GM23338 (cell line): Measurements from ENCODE around the gene FBXO45.

Experiments
- CREB1 ChIP-seq: fragments of 250-450 bp; sonication (Bioruptor Pico); IDR thresholded peaks from 2 replicates; pipeline ENCODE4 v1.5.0; 2020; ENCODE audit warnings: low read depth, mild to moderate bottlenecking, moderate library complexity
- EZH2 ChIP-seq: fragments of 200-600 bp; sonication (generic); IDR thresholded peaks from one replicate; pipeline ENCODE4 v1.8.0; 2017; ENCODE audit warnings: antibody characterized with exemption, mild to moderate bottlenecking, low read depth; ENCODE audit not compliant: unreplicated experiment
- EZH2phosphoT487 ChIP-seq: fragments of 200-600 bp; sonication (generic); IDR thresholded peaks from one replicate; pipeline ENCODE4 v1.8.1; 2018; ENCODE audit warnings: antibody characterized with exemption; ENCODE audit not compliant: unreplicated experiment
- JUNB ChIP-seq: IDR thresholded peaks from one replicate; pipeline ENCODE4 v1.6.1; 2016; ENCODE audit warnings: antibody characterized with exemption; ENCODE audit not compliant: unreplicated experiment
- POLR2AphosphoS5 ChIP-seq: IDR thresholded peaks from 2 replicates; pipeline ENCODE4 v1.6.1; 2016; ENCODE audit warnings: antibody characterized with exemption, low read depth
- ZNF331 ChIP-seq: fragments of 250-450 bp; sonication (Bioruptor Pico); IDR thresholded peaks from 2 replicates; pipeline ENCODE4 v1.5.0; 2020; ENCODE audit warnings: low read depth, mild to moderate bottlenecking, moderate library complexity
- TF ChIP-seq, protein P1 (sequence below), 2 experiments: fragments of 200-600 bp in 1 of 2; sonication (generic) in 1 of 2; conservative IDR thresholded peaks; 2 replicates each; pipeline versions ENCODE4 v1.5.1 to v1.6.1; 2016 to 2017; ENCODE audit warnings: antibody characterized with exemption in 2 of 2, low read depth in 2 of 2, mild to moderate bottlenecking in 2 of 2, moderate library complexity in 1 of 2
- TF ChIP-seq, protein P2 (sequence below): IDR thresholded peaks from one replicate; pipeline ENCODE4 v1.6.1; 2018; ENCODE audit warnings: antibody characterized with exemption; ENCODE audit not compliant: unreplicated experiment
- TF ChIP-seq, protein P3 (sequence below): fragments of 250-450 bp; sonication (Bioruptor Pico); IDR thresholded peaks from 2 replicates; pipeline ENCODE4 v1.5.0; 2020; ENCODE audit warnings: mild to moderate bottlenecking, moderate library complexity

DNA sequence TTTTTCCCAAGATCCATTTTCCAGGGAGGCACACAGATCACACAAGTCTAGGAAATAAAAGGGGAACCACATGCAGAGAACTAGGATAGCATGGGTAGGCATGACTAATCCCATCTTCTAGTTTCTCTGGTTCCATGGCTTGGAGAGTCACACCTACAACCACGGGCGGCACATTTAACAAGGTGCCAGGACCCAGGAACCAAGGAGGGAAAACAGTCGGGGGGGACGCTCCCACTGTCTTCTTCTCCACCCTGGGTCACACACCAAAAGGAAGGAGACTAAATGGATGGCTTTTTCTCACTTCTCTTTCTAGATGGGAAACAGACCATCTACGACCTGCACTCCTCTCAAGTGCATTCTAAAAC lies 48.8 kb upstream of the FBXO45 start:
- TF ChIP-seq, protein P1, sequence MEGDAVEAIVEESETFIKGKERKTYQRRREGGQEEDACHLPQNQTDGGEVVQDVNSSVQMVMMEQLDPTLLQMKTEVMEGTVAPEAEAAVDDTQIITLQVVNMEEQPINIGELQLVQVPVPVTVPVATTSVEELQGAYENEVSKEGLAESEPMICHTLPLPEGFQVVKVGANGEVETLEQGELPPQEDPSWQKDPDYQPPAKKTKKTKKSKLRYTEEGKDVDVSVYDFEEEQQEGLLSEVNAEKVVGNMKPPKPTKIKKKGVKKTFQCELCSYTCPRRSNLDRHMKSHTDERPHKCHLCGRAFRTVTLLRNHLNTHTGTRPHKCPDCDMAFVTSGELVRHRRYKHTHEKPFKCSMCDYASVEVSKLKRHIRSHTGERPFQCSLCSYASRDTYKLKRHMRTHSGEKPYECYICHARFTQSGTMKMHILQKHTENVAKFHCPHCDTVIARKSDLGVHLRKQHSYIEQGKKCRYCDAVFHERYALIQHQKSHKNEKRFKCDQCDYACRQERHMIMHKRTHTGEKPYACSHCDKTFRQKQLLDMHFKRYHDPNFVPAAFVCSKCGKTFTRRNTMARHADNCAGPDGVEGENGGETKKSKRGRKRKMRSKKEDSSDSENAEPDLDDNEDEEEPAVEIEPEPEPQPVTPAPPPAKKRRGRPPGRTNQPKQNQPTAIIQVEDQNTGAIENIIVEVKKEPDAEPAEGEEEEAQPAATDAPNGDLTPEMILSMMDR (conservative IDR thresholded peaks at IDR 0.05; ENCODE audit: low read depth in 2 of 2) = no peak
- no peak for TF ChIP-seq EZH2phosphoT487
- no peak for TF ChIP-seq POLR2AphosphoS5
- TF ChIP-seq, protein P2, sequence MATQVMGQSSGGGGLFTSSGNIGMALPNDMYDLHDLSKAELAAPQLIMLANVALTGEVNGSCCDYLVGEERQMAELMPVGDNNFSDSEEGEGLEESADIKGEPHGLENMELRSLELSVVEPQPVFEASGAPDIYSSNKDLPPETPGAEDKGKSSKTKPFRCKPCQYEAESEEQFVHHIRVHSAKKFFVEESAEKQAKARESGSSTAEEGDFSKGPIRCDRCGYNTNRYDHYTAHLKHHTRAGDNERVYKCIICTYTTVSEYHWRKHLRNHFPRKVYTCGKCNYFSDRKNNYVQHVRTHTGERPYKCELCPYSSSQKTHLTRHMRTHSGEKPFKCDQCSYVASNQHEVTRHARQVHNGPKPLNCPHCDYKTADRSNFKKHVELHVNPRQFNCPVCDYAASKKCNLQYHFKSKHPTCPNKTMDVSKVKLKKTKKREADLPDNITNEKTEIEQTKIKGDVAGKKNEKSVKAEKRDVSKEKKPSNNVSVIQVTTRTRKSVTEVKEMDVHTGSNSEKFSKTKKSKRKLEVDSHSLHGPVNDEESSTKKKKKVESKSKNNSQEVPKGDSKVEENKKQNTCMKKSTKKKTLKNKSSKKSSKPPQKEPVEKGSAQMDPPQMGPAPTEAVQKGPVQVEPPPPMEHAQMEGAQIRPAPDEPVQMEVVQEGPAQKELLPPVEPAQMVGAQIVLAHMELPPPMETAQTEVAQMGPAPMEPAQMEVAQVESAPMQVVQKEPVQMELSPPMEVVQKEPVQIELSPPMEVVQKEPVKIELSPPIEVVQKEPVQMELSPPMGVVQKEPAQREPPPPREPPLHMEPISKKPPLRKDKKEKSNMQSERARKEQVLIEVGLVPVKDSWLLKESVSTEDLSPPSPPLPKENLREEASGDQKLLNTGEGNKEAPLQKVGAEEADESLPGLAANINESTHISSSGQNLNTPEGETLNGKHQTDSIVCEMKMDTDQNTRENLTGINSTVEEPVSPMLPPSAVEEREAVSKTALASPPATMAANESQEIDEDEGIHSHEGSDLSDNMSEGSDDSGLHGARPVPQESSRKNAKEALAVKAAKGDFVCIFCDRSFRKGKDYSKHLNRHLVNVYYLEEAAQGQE = no peak
- TF ChIP-seq EZH2 = no peak
- TF ChIP-seq CREB1 (CRISPR knock-in tag) = no peak
- TF ChIP-seq, protein P3, sequence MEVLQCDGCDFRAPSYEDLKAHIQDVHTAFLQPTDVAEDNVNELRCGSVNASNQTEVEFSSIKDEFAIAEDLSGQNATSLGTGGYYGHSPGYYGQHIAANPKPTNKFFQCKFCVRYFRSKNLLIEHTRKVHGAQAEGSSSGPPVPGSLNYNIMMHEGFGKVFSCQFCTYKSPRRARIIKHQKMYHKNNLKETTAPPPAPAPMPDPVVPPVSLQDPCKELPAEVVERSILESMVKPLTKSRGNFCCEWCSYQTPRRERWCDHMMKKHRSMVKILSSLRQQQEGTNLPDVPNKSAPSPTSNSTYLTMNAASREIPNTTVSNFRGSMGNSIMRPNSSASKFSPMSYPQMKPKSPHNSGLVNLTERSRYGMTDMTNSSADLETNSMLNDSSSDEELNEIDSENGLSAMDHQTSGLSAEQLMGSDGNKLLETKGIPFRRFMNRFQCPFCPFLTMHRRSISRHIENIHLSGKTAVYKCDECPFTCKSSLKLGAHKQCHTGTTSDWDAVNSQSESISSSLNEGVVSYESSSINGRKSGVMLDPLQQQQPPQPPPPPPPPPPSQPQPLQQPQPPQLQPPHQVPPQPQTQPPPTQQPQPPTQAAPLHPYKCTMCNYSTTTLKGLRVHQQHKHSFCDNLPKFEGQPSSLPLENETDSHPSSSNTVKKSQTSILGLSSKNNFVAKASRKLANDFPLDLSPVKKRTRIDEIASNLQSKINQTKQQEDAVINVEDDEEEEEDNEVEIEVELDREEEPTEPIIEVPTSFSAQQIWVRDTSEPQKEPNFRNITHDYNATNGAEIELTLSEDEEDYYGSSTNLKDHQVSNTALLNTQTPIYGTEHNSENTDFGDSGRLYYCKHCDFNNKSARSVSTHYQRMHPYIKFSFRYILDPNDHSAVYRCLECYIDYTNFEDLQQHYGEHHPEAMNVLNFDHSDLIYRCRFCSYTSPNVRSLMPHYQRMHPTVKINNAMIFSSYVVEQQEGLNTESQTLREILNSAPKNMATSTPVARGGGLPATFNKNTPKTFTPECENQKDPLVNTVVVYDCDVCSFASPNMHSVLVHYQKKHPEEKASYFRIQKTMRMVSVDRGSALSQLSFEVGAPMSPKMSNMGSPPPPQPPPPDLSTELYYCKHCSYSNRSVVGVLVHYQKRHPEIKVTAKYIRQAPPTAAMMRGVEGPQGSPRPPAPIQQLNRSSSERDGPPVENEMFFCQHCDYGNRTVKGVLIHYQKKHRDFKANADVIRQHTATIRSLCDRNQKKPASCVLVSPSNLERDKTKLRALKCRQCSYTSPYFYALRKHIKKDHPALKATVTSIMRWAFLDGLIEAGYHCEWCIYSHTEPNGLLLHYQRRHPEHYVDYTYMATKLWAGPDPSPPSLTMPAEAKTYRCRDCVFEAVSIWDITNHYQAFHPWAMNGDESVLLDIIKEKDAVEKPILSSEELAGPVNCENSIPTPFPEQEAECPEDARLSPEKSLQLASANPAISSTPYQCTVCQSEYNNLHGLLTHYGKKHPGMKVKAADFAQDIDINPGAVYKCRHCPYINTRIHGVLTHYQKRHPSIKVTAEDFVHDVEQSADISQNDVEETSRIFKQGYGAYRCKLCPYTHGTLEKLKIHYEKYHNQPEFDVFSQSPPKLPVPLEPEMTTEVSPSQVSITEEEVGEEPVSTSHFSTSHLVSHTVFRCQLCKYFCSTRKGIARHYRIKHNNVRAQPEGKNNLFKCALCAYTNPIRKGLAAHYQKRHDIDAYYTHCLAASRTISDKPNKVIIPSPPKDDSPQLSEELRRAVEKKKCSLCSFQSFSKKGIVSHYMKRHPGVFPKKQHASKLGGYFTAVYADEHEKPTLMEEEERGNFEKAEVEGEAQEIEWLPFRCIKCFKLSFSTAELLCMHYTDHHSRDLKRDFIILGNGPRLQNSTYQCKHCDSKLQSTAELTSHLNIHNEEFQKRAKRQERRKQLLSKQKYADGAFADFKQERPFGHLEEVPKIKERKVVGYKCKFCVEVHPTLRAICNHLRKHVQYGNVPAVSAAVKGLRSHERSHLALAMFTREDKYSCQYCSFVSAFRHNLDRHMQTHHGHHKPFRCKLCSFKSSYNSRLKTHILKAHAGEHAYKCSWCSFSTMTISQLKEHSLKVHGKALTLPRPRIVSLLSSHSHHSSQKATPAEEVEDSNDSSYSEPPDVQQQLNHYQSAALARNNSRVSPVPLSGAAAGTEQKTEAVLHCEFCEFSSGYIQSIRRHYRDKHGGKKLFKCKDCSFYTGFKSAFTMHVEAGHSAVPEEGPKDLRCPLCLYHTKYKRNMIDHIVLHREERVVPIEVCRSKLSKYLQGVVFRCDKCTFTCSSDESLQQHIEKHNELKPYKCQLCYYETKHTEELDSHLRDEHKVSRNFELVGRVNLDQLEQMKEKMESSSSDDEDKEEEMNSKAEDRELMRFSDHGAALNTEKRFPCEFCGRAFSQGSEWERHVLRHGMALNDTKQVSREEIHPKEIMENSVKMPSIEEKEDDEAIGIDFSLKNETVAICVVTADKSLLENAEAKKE (CRISPR knock-in tag) = no peak
- TF ChIP-seq ZNF331 (CRISPR knock-in tag) = no peak
- TF ChIP-seq JUNB = no peak
